Fibroblast of skin of scalp (primary cell): Measurements from ENCODE around the gene FGF2.
"Not testable (repeated sequence)": the region's sequence is repeated elsewhere in the genome, so short reads cannot be mapped to it uniquely, and the experiment has no call there.

ENCODE experiments used
- DNase-seq: peaks from one replicate; pipeline ENCODE4 v3.0.0-alpha.2; 2013

The FGF2 gene

DNA sequence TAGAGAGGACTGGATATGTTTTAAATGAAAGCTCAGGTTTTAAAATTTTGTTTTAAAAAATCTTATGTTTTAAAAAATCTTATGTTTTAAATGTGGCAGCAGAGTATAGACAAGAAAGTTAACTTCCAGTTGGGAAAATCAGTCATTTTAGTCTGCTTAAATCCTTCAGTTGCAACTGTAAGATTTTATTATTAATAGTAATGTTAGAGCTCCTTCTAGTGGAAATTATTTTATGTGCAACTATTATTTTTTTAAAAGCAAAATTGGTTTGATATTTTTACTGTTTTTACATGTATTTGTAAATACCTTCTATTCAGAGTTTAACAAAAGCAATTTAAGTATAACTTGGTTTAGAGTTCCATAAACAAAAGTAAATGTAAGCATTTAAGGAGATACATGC, 104.2 kb downstream of the FGF2 start:
- DNase-seq = peak; percentile 21

DNA sequence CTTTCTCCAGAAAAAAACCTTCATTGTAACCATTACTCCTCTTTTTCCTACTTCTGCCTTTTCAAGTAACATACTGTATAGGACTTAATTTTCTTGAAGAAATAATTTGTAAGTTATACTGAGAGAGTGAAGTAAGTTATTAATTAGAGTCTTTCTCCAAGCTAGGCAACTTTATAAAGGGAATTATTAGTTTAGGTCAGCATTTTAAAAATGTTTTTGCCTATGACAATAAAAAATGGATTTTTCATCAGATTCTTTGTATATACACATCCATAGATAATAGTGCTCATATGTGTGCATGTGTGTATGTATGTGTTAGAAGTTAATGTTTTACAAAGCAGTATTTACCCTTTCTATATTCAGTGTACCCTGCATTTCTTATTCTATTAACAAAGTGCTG, 106.1 kb downstream of the FGF2 start:
- no peak for DNase-seq

DNA sequence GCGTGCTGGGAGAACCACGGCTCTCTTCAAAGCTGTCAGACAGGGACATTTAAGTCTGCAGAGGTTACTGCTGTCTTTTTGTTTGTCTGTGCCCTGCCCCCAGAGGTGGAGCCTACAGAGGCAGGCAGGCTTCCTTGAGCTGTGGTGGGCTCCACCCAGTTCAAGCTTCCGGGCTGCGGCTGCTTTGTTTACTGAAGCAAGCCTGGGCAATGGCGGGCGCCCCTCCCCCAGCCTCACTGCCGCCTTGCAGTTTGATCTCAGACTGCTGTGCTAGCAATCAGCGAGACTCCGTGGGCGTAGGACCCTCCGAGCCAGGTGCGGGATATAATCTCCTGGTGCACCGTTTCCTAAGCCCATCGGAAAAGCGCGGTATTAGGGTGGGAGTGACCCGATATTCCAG, 118.5 kb downstream of the FGF2 start:
- DNase-seq = not testable (repeated sequence)

DNA sequence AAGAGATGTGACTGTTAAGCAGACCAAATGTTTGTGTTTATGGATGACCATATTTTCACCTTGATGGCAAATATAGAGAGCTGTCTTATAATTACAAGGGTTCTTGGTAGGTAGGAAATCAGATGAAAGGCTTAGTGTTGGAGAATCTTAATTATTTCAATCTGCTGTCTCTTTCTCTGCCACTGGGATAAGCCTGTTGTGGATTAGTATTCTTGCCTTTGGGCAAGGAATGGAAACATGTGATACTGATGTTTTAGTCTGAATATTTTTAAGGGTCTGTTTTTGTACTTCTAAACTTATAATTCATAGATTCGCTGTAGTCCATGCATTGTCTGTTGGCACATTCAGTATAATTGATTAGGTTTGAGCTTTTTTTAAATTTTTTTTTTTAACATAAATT, 119.5 kb downstream of the FGF2 start:
- DNase-seq = no peak
